PC-3 (cell line): Measurements from ENCODE around the gene RNF113A. TPM values are rescaled to one million over a fixed set of nuclear protein-coding genes. Genes with fewer than 3 reads are reported as not detected.
"Not testable (repeated sequence)": the region's sequence is repeated elsewhere in the genome, so short reads cannot be mapped to it uniquely, and the experiment has no call there.

Experiments
- ATAC-seq: fragments of 200-7000 bp; cut with Tn5 transposase; 2 replicates; pipeline ENCODE4 v1.9.1; 2020; ENCODE audit warnings: mild to moderate bottlenecking, moderate library complexity
- BruUV-seq: library from RNA; stranded (reverse); fragments of 400-500 nt; replicated peaks from 2 replicates; lab custom pipeline; 2021; lab: Mats Ljungman, UMichigan
- CTCF ChIA-PET: fragments of 300-600 bp; sonication (Branson Sonifier 250); formaldehyde crosslinking; loops from one replicate; lab custom pipeline; 2022; ENCODE audit warnings: antibody characterized with exemption; lab: Charles Lee
- POLR2A ChIA-PET: fragments of 300-600 bp; sonication (Branson Sonifier 250); formaldehyde crosslinking; loops from one replicate; lab custom pipeline; 2022; ENCODE audit warnings: antibody characterized with exemption; ENCODE audit not compliant: unreplicated experiment; lab: Charles Lee
- DNase-seq: peaks from one replicate; pipeline ENCODE4 v3.0.0-alpha.2; 2015
- H2AFZ ChIP-seq: fragments of 300-600 bp; sonication (generic); 2 replicates; pipeline ENCODE4 v1.6.0; 2016; ENCODE audit warnings: antibody characterized with exemption, low read length
- H3F3A ChIP-seq: fragments of 300-600 bp; sonication (generic); one replicate; pipeline ENCODE4 v1.6.0; 2017; ENCODE audit warnings: antibody characterized with exemption, low read length, control low read depth, mild to moderate bottlenecking; ENCODE audit not compliant: unreplicated experiment
- H3K27ac ChIP-seq: fragments of 300-600 bp; sonication (generic); 2 replicates; pipeline ENCODE4 v1.5.1; 2016; ENCODE audit warnings: mild to moderate bottlenecking, low read length
- H3K27me3 ChIP-seq: fragments of 300-600 bp; sonication (generic); 2 replicates; pipeline ENCODE4 v1.6.1; 2016; ENCODE audit warnings: low read length, mixed read lengths
- H3K36me3 ChIP-seq: fragments of 300-600 bp; sonication (generic); 2 replicates; pipeline ENCODE4 v1.6.1; 2016; ENCODE audit warnings: low read depth, mixed run types, low read length, mixed read lengths
- H3K4me1 ChIP-seq: fragments of 300-600 bp; sonication (generic); 2 replicates; pipeline ENCODE4 v1.5.1; 2016; ENCODE audit warnings: low read length; ENCODE audit not compliant: insufficient read depth
- H3K4me2 ChIP-seq: fragments of 300-600 bp; sonication (generic); 2 replicates; pipeline ENCODE4 v1.6.0; 2016; ENCODE audit warnings: low read length
- H3K4me3 ChIP-seq: fragments of 300-600 bp; sonication (generic); 2 replicates; pipeline ENCODE4 v1.5.1; 2016; ENCODE audit warnings: mild to moderate bottlenecking, low read length, mixed read lengths
- H3K79me2 ChIP-seq: fragments of 300-600 bp; sonication (generic); 2 replicates; pipeline ENCODE4 v1.6.1; 2017; ENCODE audit warnings: low read length, mixed read lengths
- H3K9ac ChIP-seq: fragments of 300-600 bp; sonication (generic); 2 replicates; pipeline ENCODE4 v1.6.0; 2016; ENCODE audit warnings: mild to moderate bottlenecking, low read length
- H3K9me2 ChIP-seq: fragments of 300-600 bp; sonication (generic); replicated peaks from 2 replicates; pipeline ENCODE4 v1.6.1; 2016; ENCODE audit warnings: mixed run types, low read length, mixed read lengths
- H3K9me3 ChIP-seq: fragments of 300-600 bp; sonication (generic); 2 replicates; pipeline ENCODE4 v1.6.1; 2016; ENCODE audit warnings: low read length, mixed read lengths
- H4K20me1 ChIP-seq: fragments of 300-600 bp; sonication (generic); 2 replicates; pipeline ENCODE4 v1.6.1; 2016; ENCODE audit warnings: low read length, mixed read lengths
- CTCF ChIP-seq: fragments of 300-600 bp; sonication (generic); conservative IDR thresholded peaks from 2 replicates; pipeline ENCODE4 v1.5.1; 2017; ENCODE audit warnings: antibody characterized with exemption, low read depth, mild to moderate bottlenecking, low read length
- EZH2 ChIP-seq: fragments of 300-600 bp; sonication (generic); IDR thresholded peaks from one replicate; pipeline ENCODE4 v1.6.1; 2017; ENCODE audit warnings: antibody characterized with exemption, mild to moderate bottlenecking, low read length; ENCODE audit not compliant: unreplicated experiment
- EZH2phosphoT487 ChIP-seq: fragments of 300-600 bp; sonication (generic); IDR thresholded peaks from 2 replicates; pipeline ENCODE4 v1.6.1; 2018; ENCODE audit warnings: mild to moderate bottlenecking, antibody characterized with exemption, low read length, borderline replicate concordance
- intact Hi-C: fragments of 100-400 bp; cut with micrococcal nuclease; formaldehyde crosslinking; loops from 2 replicates; pipeline ENCODE4 v1.9.0; 2023
- total RNA-seq: library from RNA; depleted of rRNA; stranded (reverse); fragments of >200 nt; gene quantifications from 2 replicates; pipeline ENCODE4 v1.2.3, GENCODE V29; 2014

Gene RNF113A
- total RNA-seq, 1 experiment from 2014 or later: 13.8 TPM

- DNase-seq (peak; percentile 7), ATAC-seq (peak; percentile 27; the same call in 1 of the 2 replicates)
- Histone ChIP-seq H3K27ac (no peak overlapping the region), H3K9me2 (no peaks in the 10 kb centered on the region), H3K4me1 (no peaks in the 10 kb centered on the region), H3K9ac (no peak overlapping the region), H3K36me3 (no peaks in the 10 kb centered on the region), H4K20me1 (no peaks in the 10 kb centered on the region), H3K79me2 (no peaks in the 10 kb centered on the region), H3F3A (no peaks in the 10 kb centered on the region), H3K4me2 (no peak overlapping the region), H3K4me3 (no peak overlapping the region), H3K9me3 (no peaks in the 10 kb centered on the region), H3K27me3 (no peaks in the 10 kb centered on the region), H2AFZ (no peak overlapping the region)
- CTCF ChIA-PET: no interaction called here
- no TSS peak for BruUV-seq
- intact Hi-C loops: no loop called here
- POLR2A ChIA-PET: no interaction called here
- TF ChIP-seq EZH2phosphoT487 (no peak), EZH2 (no peak), CTCF (no peak)
Measured at GRCh38 chrX:119899125-119899524, 27.6 kb upstream of the RNF113A start.

DNA sequence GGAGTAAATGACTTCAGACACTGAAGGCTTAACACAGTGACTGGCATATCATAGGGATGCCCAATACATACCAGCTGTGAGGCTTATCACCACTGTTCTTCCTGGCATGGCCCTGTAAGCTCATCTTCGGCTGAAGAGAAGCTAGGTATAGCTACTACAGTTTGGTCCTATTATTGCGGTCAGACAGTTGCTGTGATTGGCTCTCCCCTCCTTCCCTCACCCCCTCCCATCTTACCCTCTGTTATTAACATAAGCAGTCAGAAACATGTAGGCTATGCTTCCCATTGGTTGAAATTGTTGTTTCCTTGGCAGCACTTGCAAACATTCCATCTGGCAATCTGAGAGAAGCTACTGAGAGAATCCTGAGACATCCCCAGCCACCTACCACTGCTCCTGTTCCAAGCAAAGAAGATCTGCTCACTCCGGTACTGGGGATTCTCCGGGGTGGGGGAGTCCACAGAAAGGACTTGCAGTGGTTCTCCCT lies 24.4 kb upstream of the RNF113A start, which contains the start of gene AKAP14:
Gene AKAP14 (plus strand): TSS at position 51 of the 484 bp plus-strand sequence. CDS start 7,331 bp downstream, outside the sequence.
- Histone ChIP-seq H3F3A (no peaks in the 10 kb centered on the region), H3K36me3 (no peaks in the 10 kb centered on the region), H3K9me3 (no peaks in the 10 kb centered on the region), H3K9me2 (no peaks in the 10 kb centered on the region), H3K9ac (no peak within 1 kb of the TSS), H3K27me3 (no peaks in the 10 kb centered on the region), H3K4me3 (no peak within 1 kb of the TSS), H3K4me2 (no peak within 1 kb of the TSS), H3K4me1 (no peaks in the 10 kb centered on the region), H4K20me1 (no peaks in the 10 kb centered on the region), H2AFZ (no peak within 1 kb of the TSS), H3K79me2 (no peaks in the 10 kb centered on the region), H3K27ac (no peak within 1 kb of the TSS)
- CTCF ChIA-PET: interaction anchor here (1.0 kb wide), 1 partner anchor 8 kb away, joined by 4 read pairs; no protein-coding TSS in a partner anchor
- intact Hi-C loops: no loop called here
- POLR2A ChIA-PET: no interaction called here
- BruUV-seq: no TSS peak
- TF ChIP-seq EZH2phosphoT487 (no peak), CTCF (no peak)
- DNase-seq (no peak), ATAC-seq (no peak)

DNA sequence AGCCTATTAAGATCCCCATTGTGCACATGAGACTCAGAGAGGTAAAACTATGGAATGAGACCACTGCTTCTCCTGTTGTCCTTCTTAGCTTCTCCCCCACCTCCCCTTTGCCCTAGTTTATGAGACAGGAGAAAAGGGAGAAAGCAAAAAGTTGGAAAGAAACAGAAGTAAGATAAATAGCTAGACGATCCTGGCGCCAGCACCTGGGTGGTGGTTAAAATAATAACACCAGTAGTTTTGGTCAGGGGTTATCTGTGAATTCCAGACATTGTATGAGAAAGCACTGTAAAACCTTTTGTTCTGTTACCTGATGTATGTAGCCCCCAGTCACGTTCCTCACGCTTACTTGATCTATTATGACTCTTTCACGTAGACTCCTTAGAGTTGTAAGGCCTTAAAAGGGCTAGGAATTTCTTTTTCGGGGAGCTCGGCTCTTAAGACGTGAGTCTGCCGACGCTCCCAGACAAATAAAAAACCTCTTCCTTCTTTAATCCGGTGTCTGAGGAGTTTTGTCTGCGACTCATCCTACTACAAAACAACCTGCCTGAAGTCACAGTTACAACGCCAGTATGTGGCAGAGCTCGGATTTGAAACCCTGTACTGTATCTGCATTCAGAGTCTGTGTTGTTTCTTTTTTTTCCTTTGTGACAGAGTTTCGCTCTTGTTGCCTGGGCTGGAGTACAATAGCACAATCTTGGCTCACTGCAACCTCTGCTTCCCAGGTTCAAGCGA lies 20.6 kb upstream of the RNF113A start:
- POLR2A ChIA-PET, H3K9me2 ChIP-seq, BruUV-seq, H3K27me3 ChIP-seq, H3K4me3 ChIP-seq, H3K79me2 ChIP-seq, H3K4me1 ChIP-seq, ATAC-seq, H3K27ac ChIP-seq, intact Hi-C loops, H4K20me1 ChIP-seq, H3K9me3 ChIP-seq, CTCF ChIA-PET, H2AFZ ChIP-seq, H3F3A ChIP-seq, H3K4me2 ChIP-seq, H3K9ac ChIP-seq, H3K36me3 ChIP-seq, DNase-seq: not testable (repeated sequence)

DNA sequence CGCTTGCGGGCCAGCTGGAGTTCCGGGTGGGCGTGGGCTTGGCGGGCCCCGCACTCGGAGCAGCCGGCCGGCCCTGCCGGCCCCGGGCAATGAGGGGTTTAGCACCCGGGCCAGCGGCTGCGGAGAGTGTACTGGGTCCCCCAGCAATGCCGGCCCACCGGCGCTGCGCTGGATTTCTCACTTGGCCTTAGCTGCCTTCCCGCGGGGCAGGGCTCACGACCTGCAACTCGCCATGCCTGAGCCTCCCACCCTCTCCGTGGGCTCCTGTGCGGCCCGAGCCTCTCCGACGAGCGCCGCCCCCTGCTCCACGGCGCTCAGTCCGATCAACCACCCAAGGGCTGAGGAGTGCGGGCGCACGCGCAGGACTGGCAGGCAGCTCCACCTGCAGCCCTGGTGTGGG lies 19.1 kb upstream of the RNF113A start:
- H2AFZ ChIP-seq, POLR2A ChIA-PET, H4K20me1 ChIP-seq, ATAC-seq, H3K27me3 ChIP-seq, DNase-seq, H3K27ac ChIP-seq, intact Hi-C loops, H3K9ac ChIP-seq, CTCF ChIA-PET, H3K4me3 ChIP-seq, H3K36me3 ChIP-seq, H3K9me2 ChIP-seq, H3K4me1 ChIP-seq, H3K9me3 ChIP-seq, BruUV-seq, H3K79me2 ChIP-seq, H3K4me2 ChIP-seq, H3F3A ChIP-seq: not testable (repeated sequence)
